K562 (cell line): ENCODE data around the gene FKBP8. TPM values are rescaled to one million over a fixed set of nuclear protein-coding genes. Genes with fewer than 3 reads are reported as not detected.

ENCODE experiments used
- CBX2 ChIP-seq: fragments of 200-600 bp; sonication (generic); IDR thresholded peaks from one replicate; pipeline ENCODE4 v1.6.1; 2012; ENCODE audit warnings: mild to moderate bottlenecking, low read length, inconsistent platforms; ENCODE audit not compliant: insufficient read depth, poor library complexity, severe bottlenecking
- ILK ChIP-seq: fragments of 450-650 bp; IDR thresholded peaks from 2 replicates; pipeline ENCODE4 v1.6.1; 2016; ENCODE audit warnings: missing genetic modification characterization, low read depth, mild to moderate bottlenecking, missing compliant biosample characterization, moderate library complexity, borderline replicate concordance
- MTF1 ChIP-seq: fragments of 250-450 bp; sonication (Bioruptor Pico); IDR thresholded peaks from 2 replicates; pipeline ENCODE4 v1.9.0; 2021; ENCODE audit warnings: moderate library complexity, mild to moderate bottlenecking, inconsistent platforms, borderline replicate concordance
- SMAD4 ChIP-seq: fragments of 250-450 bp; sonication (Bioruptor Pico); conservative IDR thresholded peaks from 2 replicates; pipeline ENCODE4 v1.8.0; 2021; ENCODE audit warnings: inconsistent platforms, mild to moderate bottlenecking, moderate library complexity
- ZBTB1 ChIP-seq: sonication (generic); formaldehyde crosslinking; IDR thresholded peaks from 2 replicates; pipeline ENCODE4 v1.8.1; 2023; ENCODE audit warnings: missing genetic modification reagents, low read depth, mild to moderate bottlenecking, borderline replicate concordance
- ZFX ChIP-seq: sonication (generic); formaldehyde crosslinking; IDR thresholded peaks from 2 replicates; pipeline ENCODE4 v1.8.0; 2022; ENCODE audit warnings: mild to moderate bottlenecking, missing genetic modification reagents, moderate library complexity
- polyA plus RNA-seq, 8 experiments: library from polyadenylated mRNA; depleted of rRNA in 4 of 8; stranded (reverse) in 5 of 8; unstranded in 3 of 8; fragments of >200 nt; fragmentation: Nextera tagmentation in 2 of 8; fragmentation: Illumina TruSeq in 1 of 8; extraction: Ambion mirVana in 2 of 8; extraction: Trizol in 1 of 8; gene quantifications; 2 replicates each; pipeline versions ENCODE4 v1.2.1 to v1.2.3, GENCODE V29; 2011 to 2014; ENCODE audit warnings: inconsistent platforms in 1 of 8, missing spikeins in 1 of 8
- total RNA-seq, 7 experiments: library from RNA; depleted of rRNA in 6 of 7; stranded (reverse); fragments of >200 nt in 6 of 7; fragmentation: Illumina TruSeq in 2 of 7; extraction: Trizol in 2 of 7; gene quantifications; 2 replicates each; pipeline versions ENCODE4 v1.2.1 to v1.2.3, GENCODE V29; 2011 to 2021; ENCODE audit warnings: low replicate concordance in 1 of 7
- TF ChIP-seq, protein P1 (sequence below): fragments of 250-450 bp; sonication (Bioruptor Pico); IDR thresholded peaks from 2 replicates; pipeline ENCODE4 v1.5.0; 2021; ENCODE audit warnings: mild to moderate bottlenecking, moderate library complexity
- TF ChIP-seq, protein P2 (sequence below): fragments of 250-450 bp; sonication (Bioruptor Pico); IDR thresholded peaks from 2 replicates; pipeline ENCODE4 v1.8.0; 2021; ENCODE audit warnings: moderate library complexity, mild to moderate bottlenecking, inconsistent platforms
- TF ChIP-seq, protein P3 (sequence below): fragments of 250-450 bp; sonication (Bioruptor Pico); IDR thresholded peaks from 2 replicates; pipeline ENCODE4 v1.4.0; 2020
- TF ChIP-seq, protein P4 (sequence below): fragments of 250-450 bp; sonication (Bioruptor Pico); IDR thresholded peaks from 2 replicates; pipeline ENCODE4 v1.5.0; 2022; ENCODE audit warnings: mild to moderate bottlenecking

Gene FKBP8
- total and polyA plus RNA-seq, 9 of the 15 experiments (the other 6 are each of a cell fraction or from before 2014, with no cell fraction given), result 0.46 to 236 (median 104) TPM

DNA sequence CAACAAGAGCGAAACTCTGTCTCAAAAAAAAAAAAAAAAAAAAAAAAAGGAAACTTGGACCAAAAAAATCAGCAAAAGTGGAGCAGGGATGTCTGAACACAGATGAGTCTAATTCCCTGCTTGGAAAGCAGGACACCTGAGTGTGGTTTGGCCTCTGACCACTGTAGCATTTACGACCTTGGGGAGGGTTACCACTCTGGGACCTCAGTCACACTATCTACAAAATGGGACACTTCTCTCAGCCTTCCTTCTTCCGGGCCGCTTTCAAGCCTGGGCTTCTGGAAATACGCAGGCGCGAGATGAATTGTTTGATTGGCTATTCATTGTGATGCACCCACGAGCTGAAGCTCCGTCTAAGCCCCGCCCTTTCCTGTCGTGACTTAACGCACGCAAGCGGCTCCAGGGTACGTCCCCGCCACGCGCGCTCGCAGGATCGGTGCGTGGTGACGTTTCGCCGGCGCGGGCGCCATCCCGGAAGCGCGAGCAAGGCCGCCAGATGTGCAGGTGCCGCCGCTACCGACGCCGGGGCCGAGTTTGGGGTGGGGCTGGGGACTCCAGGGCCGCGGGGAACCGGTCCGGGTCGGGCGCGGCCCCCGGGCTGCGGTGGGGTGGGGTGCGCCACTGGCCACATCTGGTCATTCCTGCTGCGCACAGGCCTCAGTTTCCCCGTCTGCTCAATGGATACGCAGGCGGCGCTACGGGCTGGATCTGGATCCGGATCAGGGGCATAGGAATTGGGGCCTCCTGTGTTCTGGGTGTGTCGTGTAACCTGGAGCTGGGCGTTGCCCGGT is 14.2 kb upstream of the FKBP8 start, which contains the start of gene KXD1 (continued):
- TF ChIP-seq ILK (no peak), ZFX (CRISPR knock-in tag) (peak; percentile 75), CBX2 (no peak), MTF1 (no peak), ZBTB1 (CRISPR knock-in tag) (no peak), SMAD4 (0 out of 2 replicates have a peak, but pooled peaks have one; percentile 47)
- TF ChIP-seq, protein P1, sequence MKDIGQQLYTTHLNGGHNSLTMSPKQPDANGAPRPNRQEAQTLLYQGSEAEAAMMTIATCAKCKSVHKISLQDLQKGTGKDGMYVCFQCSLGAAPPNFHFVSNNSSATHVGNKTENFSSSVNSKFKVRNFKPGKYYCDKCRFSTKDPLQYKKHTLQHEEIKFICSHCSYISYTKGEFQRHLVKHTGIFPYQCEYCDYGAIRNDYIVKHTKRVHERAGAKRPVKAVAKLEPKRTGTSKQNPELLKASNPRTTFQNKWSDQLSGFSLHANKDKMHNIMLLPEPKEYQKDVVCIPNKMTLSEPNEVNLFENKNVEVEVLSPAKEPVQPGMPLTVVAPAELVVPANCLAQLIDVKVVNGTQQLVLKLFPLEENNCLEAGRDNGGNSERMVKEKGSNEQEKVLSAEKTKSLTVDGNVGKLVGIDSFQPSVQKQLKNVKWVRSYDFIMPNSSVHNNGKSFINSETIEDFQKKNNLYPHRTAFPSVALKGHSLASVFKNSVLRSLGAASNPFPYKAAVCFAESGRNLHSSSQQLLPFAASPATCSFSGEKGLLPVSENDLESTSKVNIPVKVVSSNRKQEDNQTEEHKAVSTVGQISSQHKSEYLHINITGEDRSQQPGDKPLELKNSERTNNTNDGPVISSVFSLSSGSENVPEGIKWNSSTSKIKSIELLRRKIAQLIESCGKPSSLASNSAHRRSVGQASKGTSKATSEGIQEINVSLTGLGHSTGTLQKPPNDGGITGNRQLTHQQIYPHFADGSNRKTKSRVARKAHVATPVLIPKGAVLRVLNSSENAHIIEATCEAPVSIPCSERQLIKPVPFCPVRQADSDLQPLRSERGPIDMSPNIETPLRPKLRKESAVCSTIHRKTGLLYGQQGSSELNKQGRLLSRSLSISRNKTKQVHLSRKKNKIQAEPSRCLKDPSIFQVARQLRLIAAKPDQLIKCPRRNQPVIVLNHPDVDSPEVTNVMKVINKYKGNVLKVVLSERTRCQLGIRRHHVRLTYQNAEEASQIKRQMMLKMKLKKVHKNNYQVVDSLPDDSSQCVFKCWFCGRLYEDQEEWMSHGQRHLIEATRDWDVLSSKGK (CRISPR knock-in tag), result no peak
- TF ChIP-seq, protein P2, sequence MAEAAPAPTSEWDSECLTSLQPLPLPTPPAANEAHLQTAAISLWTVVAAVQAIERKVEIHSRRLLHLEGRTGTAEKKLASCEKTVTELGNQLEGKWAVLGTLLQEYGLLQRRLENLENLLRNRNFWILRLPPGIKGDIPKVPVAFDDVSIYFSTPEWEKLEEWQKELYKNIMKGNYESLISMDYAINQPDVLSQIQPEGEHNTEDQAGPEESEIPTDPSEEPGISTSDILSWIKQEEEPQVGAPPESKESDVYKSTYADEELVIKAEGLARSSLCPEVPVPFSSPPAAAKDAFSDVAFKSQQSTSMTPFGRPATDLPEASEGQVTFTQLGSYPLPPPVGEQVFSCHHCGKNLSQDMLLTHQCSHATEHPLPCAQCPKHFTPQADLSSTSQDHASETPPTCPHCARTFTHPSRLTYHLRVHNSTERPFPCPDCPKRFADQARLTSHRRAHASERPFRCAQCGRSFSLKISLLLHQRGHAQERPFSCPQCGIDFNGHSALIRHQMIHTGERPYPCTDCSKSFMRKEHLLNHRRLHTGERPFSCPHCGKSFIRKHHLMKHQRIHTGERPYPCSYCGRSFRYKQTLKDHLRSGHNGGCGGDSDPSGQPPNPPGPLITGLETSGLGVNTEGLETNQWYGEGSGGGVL (CRISPR knock-in tag), result no peak
- TF ChIP-seq, protein P3, sequence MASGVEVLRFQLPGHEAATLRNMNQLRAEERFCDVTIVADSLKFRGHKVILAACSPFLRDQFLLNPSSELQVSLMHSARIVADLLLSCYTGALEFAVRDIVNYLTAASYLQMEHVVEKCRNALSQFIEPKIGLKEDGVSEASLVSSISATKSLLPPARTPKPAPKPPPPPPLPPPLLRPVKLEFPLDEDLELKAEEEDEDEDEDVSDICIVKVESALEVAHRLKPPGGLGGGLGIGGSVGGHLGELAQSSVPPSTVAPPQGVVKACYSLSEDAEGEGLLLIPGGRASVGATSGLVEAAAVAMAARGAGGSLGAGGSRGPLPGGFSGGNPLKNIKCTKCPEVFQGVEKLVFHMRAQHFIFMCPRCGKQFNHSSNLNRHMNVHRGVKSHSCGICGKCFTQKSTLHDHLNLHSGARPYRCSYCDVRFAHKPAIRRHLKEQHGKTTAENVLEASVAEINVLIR (CRISPR knock-in tag), result peak; percentile 71
- TF ChIP-seq, protein P4, sequence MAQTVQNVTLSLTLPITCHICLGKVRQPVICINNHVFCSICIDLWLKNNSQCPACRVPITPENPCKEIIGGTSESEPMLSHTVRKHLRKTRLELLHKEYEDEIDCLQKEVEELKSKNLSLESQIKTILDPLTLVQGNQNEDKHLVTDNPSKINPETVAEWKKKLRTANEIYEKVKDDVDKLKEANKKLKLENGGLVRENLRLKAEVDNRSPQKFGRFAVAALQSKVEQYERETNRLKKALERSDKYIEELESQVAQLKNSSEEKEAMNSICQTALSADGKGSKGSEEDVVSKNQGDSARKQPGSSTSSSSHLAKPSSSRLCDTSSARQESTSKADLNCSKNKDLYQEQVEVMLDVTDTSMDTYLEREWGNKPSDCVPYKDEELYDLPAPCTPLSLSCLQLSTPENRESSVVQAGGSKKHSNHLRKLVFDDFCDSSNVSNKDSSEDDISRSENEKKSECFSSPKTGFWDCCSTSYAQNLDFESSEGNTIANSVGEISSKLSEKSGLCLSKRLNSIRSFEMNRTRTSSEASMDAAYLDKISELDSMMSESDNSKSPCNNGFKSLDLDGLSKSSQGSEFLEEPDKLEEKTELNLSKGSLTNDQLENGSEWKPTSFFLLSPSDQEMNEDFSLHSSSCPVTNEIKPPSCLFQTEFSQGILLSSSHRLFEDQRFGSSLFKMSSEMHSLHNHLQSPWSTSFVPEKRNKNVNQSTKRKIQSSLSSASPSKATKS (CRISPR knock-in tag), result no peak
